ENCODE data around the gene ZC3H12D.
"Not testable (repeated sequence)": the region's sequence is repeated elsewhere in the genome, so short reads cannot be mapped to it uniquely, and the experiment has no call there.

Gene ZC3H12D

DNA sequence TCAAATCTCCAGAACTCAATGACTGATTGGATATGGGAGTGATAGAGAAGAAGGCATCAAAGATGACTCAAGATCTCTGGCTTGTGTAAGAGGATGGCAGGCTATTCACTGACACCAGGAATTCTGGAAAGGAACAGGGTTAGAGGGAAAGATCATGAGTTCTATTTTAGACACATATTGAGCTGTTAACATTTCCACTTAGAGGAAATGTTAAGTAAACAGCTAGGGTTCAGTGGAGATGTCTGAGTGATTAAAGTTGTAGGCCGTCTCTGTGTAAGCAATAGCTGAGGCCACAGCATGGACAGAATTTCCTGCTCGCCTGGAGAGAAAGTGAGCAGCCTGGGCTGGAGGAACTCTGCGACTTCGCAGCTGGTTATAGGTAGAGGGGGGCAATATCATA lies 21.0 kb downstream of the ZC3H12D start:
- no peak for DNase-seq (ENCODE audit: low read depth)
- H3K4me3 ChIP-seq (ENCODE audit: low read length), result no peak overlapping the region
- TF ChIP-seq, protein P1, sequence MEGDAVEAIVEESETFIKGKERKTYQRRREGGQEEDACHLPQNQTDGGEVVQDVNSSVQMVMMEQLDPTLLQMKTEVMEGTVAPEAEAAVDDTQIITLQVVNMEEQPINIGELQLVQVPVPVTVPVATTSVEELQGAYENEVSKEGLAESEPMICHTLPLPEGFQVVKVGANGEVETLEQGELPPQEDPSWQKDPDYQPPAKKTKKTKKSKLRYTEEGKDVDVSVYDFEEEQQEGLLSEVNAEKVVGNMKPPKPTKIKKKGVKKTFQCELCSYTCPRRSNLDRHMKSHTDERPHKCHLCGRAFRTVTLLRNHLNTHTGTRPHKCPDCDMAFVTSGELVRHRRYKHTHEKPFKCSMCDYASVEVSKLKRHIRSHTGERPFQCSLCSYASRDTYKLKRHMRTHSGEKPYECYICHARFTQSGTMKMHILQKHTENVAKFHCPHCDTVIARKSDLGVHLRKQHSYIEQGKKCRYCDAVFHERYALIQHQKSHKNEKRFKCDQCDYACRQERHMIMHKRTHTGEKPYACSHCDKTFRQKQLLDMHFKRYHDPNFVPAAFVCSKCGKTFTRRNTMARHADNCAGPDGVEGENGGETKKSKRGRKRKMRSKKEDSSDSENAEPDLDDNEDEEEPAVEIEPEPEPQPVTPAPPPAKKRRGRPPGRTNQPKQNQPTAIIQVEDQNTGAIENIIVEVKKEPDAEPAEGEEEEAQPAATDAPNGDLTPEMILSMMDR (conservative IDR thresholded peaks at IDR 0.05; ENCODE audit: low read depth, low read length), result no peak

DNA sequence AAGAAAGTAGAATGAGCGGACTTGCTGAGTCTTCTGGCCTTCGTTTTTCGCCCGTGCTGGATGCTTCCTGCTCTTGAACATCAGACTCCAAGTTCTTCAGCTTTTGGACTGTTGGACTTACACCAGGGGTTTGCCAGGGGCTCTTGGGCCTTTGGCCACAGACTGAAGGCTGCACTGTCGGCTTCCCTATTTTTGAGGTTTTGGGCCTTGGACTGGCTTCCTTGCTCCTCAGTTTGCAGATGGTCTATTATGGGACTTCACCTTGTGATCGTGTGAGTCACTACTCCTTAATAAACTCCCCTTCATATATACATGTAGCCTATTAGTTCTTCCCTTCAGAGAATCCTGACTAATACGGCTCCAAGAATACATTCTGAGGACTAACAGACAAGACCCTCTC lies 22.1 kb downstream of the ZC3H12D start:
- DNase-seq (ENCODE audit: low read depth); H3K4me3 ChIP-seq (ENCODE audit: low read length): not testable (repeated sequence)

DNA sequence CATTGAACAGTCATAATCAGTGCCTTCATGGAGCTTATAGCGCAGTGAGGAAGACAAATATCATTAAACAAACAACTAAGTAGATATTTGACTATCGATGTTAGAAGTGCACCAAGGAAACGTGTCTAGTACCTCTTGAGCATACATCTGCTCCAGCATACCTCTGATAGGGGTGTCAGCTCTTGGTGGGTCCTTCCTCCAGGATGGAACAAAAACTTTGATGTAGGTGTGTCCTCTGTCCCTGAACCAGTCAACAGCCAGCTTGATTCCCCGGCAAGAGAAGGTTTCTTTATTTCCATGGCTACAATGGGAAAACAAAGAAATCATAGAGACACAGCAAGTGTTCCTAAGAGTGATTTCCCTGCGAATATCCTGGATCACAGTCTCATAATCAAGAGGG lies 23.1 kb downstream of the ZC3H12D start:
- DNase-seq (ENCODE audit: low read depth), result no peak
- no peak overlapping the region for H3K4me3 ChIP-seq (ENCODE audit: low read length)
- TF ChIP-seq, protein P1 (conservative IDR thresholded peaks at IDR 0.05; ENCODE audit: low read depth, low read length), result no peak

DNA sequence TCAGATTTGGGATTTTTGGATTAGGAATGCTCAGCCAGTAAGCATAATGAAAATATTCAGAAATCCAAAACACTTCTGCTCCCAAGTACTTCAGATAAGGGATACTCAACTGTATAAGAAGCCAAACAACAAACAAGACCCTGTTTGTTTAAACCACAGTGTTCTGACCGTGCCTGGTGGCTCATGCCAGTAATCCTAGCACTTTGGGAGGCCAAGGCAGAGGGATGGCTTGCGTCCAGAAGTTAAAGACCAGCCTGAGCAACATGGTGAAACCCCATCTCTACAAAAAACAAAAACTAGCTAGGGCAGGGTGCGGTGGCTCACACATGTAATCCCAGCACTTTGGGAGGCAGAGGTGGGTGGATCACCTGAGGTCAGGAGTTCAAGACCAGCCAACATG lies 24.6 kb downstream of the ZC3H12D start:
- H3K4me3 ChIP-seq (ENCODE audit: low read length); DNase-seq (ENCODE audit: low read depth): not testable (repeated sequence)

DNA sequence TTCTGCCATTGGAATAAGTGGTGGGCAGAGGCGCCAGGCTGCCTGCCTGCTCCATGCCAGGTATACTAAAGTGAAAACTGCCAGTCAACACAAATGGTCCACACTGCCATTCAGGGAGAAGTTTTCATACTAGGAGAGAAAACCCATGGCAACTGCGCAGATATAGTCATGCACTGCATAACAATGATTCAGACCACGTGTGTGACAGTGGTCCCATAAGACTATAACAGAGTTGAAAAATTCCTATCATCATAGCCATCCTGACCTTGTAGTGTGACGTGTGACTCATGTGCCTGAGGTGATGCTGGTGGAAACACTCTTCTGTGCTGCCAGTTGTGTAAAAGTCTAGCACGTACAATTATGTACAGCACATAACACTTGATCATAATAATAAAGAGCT lies 25.1 kb downstream of the ZC3H12D start:
- no peak overlapping the region for H3K4me3 ChIP-seq (ENCODE audit: low read length)
- DNase-seq (ENCODE audit: low read depth), result no peak

DNA sequence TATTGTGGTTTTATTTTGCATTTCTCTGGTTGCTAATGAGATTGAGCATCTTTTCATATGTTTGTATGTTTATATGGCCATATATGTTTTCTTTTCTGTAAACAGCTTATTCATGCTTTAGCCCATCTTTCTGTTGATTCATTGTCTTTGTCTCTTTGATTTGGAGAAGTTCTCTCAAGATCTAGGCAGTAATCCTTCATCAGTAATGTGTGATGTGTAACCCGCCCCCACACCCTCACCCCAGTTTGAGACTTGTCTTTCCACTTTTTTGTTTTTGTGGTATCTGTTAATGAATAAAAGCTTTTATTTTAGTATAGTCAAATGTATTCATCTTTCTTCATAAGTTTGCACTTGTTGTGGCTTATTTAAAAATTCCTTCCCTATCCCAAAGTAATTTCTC lies 26.0 kb downstream of the ZC3H12D start:
- no peak for DNase-seq (ENCODE audit: low read depth)
- no peak overlapping the region for H3K4me3 ChIP-seq (ENCODE audit: low read length)
- TF ChIP-seq, protein P1 (conservative IDR thresholded peaks at IDR 0.05; ENCODE audit: low read depth, low read length), result no peak

More for the DNA sequence above, 25.1 kb downstream of the ZC3H12D start:
- TF ChIP-seq, protein P1 (conservative IDR thresholded peaks at IDR 0.05; ENCODE audit: low read depth, low read length), result no peak

DNA sequence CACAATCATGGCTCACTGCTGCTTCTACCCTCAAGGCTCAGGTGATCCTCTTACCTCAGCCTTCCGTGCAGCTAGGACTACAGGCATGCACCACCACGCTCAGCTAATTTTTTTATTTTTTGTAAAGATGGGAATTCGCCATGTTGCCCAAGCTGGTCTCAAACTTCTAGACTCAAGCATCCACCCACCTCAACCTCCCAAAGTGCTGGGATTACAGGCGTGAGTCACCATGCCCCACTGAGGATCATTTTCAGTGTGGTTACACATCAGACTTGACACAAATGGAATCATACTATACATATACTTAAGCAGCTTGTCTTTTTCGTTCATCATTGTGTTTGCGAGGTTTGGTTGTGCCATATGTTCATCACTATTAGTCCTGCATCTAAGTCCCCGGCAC lies 26.6 kb downstream of the ZC3H12D start:
- TF ChIP-seq, protein P1 (conservative IDR thresholded peaks at IDR 0.05; ENCODE audit: low read depth, low read length), result no peak
- no peak for DNase-seq (ENCODE audit: low read depth)
- no peak overlapping the region for H3K4me3 ChIP-seq (ENCODE audit: low read length)

DNA sequence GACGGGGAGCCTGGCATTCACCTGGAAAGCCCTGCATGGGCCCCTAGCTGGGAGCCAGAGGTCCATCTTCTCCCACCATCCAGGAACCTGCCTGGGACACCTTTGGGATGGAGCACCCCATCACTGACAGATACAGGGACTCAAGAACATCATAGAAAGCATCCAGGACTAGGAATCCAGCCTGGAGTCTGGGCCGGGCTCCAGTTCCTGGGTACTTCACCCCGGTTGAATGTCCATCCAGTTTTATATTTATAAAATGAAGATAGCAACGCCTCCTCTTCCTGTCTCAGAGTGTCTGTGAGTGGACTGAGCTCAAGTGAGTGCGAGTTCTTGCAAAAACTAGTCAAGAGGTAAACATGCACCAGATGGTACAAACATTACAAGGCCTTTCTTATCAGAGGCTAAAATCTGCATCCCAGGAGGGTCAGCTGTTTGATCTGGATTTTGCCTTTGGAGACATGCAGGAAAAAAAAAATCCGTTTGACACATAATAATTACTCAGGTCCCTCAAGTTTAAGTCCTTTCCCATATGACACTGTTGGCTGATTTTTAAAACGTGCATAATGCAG lies 27.4 kb downstream of the ZC3H12D start:
- H3K4me3 ChIP-seq (ENCODE audit: low read length), result no peak overlapping the region
- TF ChIP-seq, protein P1 (conservative IDR thresholded peaks at IDR 0.05; ENCODE audit: low read depth, low read length), result no peak
- no peak for DNase-seq (ENCODE audit: low read depth)

All from retinal pigment epithelial cell (primary cell).